Lung microvascular endothelial cell (primary cell): Measurements from ENCODE around the gene KLHDC9. TPM values are rescaled to one million over a fixed set of nuclear protein-coding genes. Genes with fewer than 3 reads are reported as not detected.
A peak's percentile ranks its signal among the peaks of the same experiment; 100 is the strongest.

ENCODE experiments used
- DNase-seq, 2 donors: peaks; one replicate each; pipeline versions ENCODE4 v3.0.0 to v3.0.0-alpha.2; 2010; ENCODE audit warnings: low read depth in 2 of 2
- total RNA-seq: library from RNA; depleted of rRNA; stranded (reverse); fragments of >200 nt; gene quantifications from 2 replicates; pipeline ENCODE4 v1.2.1, GENCODE V29; 2014

KLHDC9 gene
- total RNA-seq, 1 donor from 2014 or later = 0.99 TPM

GRCh38 chr1:161074676-161075368 is 23.3 kb upstream of the KLHDC9 start:
- DNase-seq = no peak

- DNase-seq = no peak
Observed at GRCh38 chr1:161076410-161076809, 21.8 kb upstream of the KLHDC9 start.

GRCh38 chr1:161077426-161077825 is 20.7 kb upstream of the KLHDC9 start:
- DNase-seq = no peak

DNA sequence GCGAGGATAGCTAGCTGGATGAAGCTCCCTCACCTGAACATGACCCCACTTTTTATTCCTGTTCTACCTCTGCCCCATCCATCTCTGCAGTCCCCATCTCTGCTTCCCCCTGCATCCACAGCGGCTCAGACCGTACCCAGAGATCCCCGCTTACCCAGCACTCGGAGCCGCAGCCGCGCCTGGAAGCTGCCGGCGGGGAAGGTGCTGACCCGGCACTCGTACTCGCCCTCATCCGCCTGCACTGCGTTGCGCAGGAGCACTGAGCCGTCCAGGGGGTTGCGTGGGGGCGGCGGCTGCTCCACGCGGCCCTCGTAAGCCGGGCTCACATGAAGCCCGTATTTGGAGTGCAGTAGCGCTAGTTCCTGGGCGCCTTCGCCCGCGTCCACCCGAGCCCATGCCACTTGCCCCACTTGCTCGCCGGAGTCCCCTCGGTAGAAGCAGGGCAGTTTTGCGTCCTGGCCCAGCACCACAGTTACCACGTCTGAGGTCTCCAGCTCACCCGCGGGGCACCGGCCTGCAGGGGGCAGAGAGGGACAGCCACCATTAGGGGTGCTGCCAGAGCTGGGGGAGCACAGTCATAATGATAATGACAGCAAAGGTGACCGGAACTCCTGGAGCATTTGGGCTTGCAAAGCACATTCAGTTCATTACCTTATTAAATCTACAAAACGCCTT is 18.6 kb upstream of the KLHDC9 start:
- no peak for DNase-seq

DNA sequence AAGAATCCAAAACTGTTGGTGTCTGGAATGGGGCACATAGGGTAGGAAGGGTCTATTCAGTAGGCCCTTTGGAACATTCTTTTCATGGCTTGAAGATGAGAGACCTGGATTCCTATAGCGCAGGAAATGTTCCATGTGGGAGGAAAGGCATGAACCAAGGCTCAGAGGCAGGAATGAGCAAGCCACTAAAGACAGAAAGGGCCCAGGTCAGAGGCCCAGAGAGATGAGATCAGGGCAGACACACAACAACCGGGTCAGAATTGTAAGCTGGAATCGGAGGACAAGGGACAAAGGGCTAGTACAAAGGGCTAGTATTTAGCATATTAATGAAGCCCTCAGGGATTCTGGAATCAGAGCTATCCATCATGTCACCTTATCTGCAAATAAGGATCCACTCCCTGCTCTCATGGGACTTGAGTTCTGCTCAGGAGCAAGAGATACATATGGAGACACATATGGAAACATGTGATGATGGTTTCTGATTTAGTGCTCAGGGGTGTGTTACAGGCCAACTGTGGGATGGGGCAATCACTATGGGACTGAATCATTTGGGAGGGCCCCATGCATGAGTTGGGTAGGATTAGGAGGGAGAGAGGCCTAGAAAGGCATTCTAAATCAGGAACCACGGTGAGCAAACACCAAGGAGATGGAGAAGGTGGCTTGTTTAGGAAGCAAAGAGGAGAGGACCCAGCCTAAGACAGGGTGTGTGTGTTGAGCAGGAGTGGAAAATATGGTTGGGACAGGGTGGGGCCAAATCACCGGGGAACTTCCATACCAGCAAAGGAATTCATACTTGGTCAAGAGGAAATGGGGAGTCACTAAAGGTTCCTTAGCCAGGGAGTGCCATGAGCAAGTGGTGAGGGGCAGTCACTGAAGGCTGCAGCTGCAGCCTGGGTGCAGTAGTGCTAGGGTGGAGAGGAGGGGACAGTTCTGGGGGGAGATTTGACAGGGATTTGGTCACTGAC is 17.4 kb upstream of the KLHDC9 start:
- DNase-seq = no peak

DNA sequence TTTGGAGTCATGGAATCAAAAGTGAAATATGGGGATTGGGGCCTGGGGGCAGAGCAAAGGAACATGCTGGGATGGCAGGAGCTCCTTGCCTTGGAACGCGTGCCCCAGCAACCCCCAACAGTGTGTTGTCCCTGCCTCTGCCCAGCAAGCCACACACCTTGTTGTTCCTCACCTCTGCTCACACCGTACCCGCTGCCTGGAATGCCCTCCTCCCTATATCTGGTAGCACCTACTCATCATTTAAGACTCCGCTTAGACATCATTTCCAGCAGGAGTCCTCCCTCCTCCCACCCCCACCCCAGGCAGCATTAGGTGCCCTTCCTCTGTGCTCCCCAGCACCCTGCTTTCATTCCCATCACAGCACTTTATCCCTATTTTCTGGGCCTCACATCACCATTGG is 16.6 kb upstream of the KLHDC9 start:
- no peak for DNase-seq

- DNase-seq = no peak
Observed at GRCh38 chr1:161082483-161082882, 15.7 kb upstream of the KLHDC9 start.

DNA sequence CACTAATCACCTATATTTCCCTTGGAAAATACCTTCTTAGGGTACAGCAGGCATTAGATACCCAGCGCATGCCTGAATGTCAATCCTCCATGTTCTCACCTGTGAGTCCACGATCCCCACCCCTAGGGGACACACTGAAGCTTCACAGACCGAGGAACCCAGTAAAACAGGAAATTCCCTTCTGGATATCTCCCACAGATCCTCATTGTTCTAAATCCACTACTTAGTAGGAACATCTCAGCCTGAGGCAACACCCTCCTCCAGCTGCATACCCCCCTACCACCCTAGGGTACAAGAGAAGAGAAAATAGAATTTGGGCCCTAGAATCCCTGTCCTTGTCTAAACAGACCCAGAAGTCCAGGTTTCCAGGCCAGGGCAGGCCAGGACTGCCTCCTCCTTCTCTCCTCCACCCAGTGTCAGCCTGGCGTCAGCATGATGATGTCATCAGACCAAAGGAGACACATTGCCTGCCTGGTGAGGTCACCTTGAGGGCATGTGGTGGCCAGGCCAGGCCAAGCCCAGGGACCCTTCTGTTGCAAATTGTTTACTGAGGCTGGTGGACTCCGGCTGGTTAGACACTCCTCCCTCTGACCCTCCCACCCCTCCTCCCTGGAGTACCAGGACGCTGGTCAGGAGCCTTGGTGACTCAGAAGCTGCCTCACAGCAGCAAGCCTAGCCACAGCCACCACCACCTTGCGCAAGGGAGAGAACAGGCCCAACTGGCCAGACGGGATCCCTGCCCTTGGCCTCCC is 15.0 kb upstream of the KLHDC9 start:
- peak in 1 of 2 donors; percentile 77 for DNase-seq

GRCh38 chr1:161083748-161084596 is 14.2 kb upstream of the KLHDC9 start:
- DNase-seq = no peak

- DNase-seq = no peak
Observed at GRCh38 chr1:161084597-161084988, 13.6 kb upstream of the KLHDC9 start.

GRCh38 chr1:161085165-161085564 is 13.0 kb upstream of the KLHDC9 start:
- no peak for DNase-seq

- DNase-seq = no peak
Observed at GRCh38 chr1:161086457-161086856, 11.7 kb upstream of the KLHDC9 start.

DNA sequence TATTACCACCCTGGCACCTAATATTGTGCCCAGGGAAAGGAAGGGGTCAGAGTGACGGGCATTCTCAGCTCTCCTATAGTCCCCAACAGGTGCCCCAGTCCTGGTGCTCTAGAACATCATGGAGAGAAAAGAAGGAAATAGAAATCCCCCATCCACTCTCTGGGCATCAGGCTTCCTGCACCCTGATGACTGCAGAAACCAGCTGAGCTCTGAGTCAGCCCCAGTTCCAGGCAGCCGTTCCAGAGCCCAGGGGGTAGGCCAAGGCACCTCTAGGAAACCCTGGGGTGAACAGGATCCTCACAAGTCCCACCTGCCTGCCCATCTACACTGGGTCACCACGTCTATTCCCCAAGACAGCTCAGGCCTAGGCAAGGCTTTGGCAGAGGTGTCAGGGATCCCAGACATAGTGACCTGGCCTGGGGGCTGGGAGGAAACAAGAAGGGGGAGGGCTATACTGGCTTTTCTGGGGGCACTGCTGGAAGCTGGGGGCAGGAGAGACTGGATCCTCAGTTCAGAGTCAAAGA is 9.5 kb upstream of the KLHDC9 start:
- DNase-seq = peak in 1 of 2 donors; percentile 48

DNA sequence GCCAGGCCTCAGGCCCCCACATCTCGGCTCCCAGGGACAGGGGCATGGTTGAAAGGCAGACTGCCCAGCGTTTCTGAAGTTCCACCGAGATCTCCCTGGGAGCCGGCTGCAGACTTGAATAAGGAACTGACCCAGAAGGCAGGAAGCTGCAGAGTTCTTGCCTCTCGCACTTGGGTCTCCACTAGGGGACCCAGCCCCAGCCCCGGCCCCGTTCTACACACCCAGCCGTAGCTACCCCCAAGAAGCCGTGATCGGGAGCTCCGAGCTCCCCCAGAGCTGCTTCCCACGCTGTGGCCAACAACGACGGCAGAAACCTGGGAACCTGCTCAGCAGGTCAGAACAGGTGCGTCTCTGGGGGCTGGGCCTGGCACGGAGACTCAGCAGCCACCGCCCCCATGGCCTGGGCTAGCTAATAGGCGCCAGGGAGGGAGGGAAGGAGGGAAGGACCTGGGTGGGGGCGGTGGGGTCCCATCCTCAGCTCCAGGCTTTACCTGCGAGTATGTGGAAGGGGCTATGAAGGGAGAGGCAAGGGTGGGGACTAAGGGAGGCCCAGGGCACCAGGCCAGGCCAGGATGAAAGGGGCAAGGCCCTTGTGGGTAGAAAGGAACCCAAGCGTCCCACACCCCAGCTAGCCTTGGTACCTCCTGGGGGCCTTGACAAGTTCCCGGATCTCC is 8.8 kb upstream of the KLHDC9 start, which contains the start of gene NECTIN4:
Gene NECTIN4, minus strand, starts transcription at position 308 of the 674 bp plus-strand sequence. Its CDS starts 262 bp downstream, at position 46.
- no peak for DNase-seq

- no peak for DNase-seq
Observed at GRCh38 chr1:161089938-161090337, 8.2 kb upstream of the KLHDC9 start.

DNA sequence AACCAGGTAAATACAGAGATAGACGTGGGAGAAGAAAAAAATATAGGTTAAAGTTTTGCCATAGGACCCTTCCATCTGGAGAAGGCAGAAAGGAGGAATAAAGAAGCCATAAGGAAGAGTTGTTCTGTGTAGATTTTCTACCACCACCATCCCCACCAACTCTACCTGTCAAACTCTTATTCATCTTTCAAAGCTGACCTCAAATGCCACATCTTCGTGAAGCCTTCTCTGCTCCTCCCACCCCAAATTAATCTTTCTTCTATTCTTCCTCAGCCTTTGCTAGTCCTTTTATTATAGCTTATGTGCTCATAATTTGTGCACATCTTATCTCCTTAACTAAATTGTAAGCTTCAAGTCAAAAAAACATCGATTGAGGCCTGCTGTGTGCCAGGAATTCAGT is 7.5 kb upstream of the KLHDC9 start:
- DNase-seq = no peak

- no peak for DNase-seq
Observed at GRCh38 chr1:161091093-161091492, 7.1 kb upstream of the KLHDC9 start.

GRCh38 chr1:161091796-161092507 is 6.2 kb upstream of the KLHDC9 start:
- no peak for DNase-seq

- peak in 1 of 2 donors; percentile 43 for DNase-seq
Observed at GRCh38 chr1:161092621-161093028, 5.5 kb upstream of the KLHDC9 start.
